ENCODE measurements around the gene ARHGAP4.
A peak's percentile ranks its signal among the peaks of the same experiment; 100 is the strongest.

Gene ARHGAP4

DNA sequence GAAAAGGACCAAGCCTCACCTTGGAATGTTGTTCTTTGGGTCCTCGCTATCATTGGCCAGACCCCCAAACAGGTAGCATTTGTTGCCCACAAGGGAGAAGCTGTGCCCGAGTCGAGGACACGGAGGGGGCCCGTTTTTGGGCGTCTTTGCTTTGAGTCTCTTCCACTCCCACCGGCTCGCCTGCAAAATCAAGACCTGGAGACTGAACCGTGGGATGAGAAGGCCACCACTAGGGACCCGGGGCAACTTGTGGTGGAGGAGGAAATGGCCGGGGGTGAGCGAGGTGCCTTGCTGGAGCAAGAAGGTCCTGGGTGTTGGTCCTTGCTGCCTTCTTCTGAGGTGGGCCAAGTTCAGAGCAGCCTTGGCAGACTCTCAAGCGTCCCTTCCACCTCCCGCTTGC lies 38.0 kb upstream of the ARHGAP4 start:
- no peak for FAIRE-seq

DNA sequence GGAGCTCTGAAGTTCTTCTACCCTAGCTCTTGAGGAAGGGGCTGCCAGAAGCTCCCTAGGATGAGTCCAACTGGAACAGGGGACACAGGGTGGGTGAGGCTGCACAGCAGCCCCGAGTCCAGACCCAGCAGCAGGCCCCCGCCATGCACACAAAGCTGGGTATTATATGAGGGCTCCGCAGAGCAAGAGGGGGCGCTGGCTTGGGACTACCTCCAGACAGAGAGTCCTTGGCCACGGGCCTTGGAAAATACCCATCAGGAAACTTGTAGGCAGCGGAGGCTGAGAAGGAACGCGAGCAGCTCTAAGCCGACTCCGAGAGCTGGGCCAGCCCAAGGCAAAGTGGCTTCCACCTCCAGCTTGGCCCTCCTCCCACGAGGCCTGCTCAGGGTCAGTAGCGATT lies 37.5 kb upstream of the ARHGAP4 start:
- no peak for DNase-seq (ENCODE audit: insufficient read length, low spot score)
- FAIRE-seq = no peak

More for the DNA sequence above, 38.0 kb upstream of the ARHGAP4 start:
- DNase-seq (ENCODE audit: insufficient read length, low spot score) = no peak

DNA sequence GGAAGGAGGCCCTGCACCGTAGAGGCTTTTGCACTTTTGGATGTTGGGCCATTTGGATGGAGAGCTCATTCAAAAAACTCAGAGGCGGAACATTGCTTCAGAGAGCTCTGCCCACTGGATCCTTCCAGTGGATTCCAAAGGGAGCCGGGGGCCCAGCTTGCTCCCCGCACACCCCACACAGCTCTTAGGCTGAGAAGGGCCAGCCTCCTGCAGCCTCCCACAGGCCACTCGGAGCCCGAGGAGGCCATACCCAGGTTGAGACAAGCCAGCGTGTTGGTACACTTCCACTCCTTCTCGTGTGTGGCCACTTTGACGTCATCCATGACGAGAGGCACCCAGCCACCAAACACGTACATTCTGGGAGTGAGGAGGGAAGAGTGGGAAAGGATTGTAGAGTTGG lies 35.2 kb upstream of the ARHGAP4 start:
- no peak for FAIRE-seq
- DNase-seq (ENCODE audit: insufficient read length, low spot score) = no peak

DNA sequence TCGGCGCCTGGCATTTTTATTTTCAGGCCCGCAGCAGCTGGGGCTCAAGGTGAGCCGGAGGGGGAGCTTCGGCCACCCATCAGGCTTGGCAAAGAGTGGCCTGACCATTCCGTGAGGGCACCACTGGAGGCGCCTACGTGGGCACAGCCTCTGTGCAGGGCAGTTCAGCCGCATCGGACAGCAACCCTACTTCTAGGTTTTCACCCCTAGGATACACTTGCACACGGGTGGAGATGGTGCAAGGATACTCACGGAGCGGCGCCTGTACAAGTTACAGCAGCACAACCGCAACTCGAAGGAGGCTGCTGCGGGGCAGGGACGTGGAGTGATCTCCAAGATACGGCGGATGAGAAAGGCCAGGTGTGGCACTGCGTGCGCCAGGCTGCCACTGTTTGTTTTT lies 34.7 kb upstream of the ARHGAP4 start:
- no peak for DNase-seq (ENCODE audit: insufficient read length, low spot score)

DNA sequence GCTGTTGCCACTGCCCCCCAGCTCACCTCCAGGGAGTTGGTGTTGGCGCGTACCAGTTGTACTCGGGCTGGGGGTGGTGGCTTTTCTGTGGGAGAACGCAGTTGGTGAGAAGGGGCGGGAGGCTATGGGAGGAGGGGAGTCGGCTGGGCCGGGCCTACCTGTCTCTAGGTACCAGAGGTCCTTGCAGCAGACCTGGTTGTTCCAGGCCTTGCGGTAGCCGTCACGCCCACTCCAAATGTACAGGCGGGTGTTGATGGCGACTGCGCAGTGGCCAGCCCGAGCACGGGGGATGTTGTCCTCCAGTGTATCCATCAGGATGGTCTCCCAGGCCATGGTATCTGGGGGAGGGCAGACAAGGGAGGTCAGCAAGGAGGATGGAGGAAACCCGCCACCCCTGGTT lies 34.0 kb upstream of the ARHGAP4 start:
- FAIRE-seq (no peak), DNase-seq (ENCODE audit: insufficient read length, low spot score) (no peak)

More for the DNA sequence above, 34.7 kb upstream of the ARHGAP4 start:
- FAIRE-seq = no peak

DNA sequence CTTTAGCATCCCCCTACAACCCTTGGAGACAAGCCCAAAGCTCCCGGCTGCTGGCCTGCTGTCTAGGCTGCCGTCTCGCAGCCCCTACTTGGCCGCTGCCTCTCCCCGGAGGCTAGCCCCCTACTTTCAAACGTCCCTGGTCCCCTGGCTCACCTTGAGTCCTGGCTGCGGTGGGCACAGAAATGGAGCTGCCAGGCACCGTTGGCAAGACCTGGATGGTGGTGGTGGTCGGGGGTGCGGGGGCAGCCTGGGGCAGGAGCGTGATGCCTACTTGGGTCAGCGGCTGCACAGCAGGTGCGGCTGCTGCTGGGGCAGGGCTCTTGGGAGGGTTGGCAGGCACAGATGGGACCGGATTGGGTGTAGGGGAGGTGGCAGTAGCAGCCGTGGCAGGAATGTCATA lies 33.6 kb upstream of the ARHGAP4 start:
- FAIRE-seq (no peak), DNase-seq (ENCODE audit: insufficient read length, low spot score) (no peak)

DNA sequence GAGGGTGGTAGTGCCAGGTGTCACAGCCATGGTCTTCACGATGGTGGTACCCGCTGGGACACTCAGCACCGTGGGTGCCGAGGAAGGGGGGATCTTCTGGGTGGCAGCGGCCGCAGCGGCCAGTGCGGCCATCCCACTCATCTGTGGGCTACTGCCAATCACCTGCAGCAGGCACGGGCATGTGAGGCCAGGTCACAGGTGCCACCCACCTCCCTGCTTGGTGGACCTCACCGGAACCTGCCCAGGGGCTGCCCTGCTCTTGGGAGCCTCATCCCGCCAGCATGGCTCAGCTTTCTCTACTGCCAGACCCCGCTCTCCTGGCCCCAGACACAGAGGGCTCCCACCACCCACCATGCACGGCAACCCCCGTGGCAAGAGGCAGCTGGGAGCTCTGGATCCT lies 32.5 kb upstream of the ARHGAP4 start:
- no peak for DNase-seq (ENCODE audit: insufficient read length, low spot score)
- no peak for FAIRE-seq

DNA sequence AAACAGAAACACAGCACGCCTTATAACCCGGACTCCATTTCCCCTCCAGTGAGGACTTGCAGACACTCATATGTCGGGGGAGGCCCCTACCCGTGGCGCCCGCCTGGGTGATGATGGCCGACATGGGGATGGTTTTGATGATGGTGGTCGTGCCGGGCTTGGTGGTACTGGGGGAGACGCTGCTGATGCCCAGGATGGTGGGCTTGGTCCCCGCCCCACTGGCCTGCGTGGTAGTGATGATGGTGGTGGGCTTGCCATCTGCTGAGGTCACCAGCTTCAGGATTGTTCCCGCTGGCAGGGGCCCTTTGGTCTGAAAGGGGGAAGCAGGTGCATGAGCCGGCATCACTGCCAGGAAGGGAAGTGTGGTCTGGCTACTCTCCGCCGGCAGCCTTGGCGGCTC lies 31.2 kb upstream of the ARHGAP4 start:
- DNase-seq (ENCODE audit: insufficient read length, low spot score) (no peak), FAIRE-seq (no peak)

DNA sequence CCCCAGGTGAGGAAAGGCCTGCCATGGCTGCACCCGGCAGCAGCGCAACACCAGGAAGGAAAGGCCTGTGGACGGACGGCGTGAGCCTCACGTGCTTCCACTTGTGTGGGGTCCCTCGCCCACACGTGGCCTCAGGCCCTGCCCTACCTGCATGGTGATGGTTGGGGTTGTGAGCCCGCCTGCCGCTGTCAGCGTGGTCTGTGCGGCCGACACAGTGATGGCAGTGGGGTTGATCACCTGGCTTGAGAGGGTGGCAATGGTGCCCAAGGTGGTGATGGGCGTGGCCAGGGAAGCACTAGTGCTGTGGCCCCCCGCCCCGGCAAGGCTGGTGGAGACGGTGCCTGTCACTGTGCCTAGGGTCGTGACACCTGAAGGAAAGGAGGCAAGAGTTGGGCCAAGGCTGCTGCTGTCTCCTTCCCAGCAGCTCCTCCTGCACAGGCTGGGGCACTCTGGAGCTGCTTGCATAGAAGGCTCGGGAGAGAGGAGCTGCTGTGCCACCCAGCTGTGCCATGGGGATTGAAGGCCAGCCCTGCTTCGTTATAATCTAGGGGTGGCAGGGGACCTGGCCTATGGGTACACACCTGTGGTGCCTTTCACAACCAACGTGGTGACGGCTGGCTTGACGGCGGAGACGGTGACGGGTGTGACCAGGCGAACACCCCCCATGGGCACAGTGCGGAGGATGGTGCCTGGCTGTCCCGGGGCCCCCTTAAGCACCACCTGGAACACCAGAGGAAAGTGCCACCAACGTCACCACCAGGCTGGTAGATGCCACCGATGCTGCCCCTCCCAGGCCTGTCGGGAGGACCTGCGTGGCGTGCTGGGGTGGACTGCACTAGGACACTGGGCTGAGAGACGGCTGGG lies 30.2 kb upstream of the ARHGAP4 start:
- FAIRE-seq (no peak), DNase-seq (ENCODE audit: insufficient read length, low spot score) (no peak)

DNA sequence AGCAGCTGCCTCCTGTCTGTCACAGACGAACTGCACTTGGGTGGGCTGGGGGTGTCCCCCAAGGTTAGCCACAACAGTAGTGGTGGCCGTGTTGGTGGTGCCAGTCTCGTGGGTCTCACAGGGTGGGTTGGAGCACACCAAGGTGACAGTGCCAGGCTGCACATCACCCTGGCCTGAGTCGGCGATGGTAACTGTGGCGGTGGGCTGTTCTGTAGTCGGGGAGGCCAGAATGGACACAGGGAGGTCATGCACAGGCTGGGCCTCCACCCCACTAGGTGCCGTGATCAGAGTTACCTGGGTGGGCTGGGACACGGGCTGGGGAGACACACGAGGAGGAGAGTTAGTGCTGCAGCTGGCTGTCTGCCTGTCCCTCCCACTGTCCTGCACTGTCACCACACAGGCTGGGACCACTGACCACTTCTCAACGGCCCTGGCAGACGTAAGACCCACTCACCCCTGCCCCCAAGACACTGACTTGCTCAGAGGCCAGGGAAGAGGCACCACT lies 29.2 kb upstream of the ARHGAP4 start:
- no peak for FAIRE-seq
- no peak for DNase-seq (ENCODE audit: insufficient read length, low spot score)

DNA sequence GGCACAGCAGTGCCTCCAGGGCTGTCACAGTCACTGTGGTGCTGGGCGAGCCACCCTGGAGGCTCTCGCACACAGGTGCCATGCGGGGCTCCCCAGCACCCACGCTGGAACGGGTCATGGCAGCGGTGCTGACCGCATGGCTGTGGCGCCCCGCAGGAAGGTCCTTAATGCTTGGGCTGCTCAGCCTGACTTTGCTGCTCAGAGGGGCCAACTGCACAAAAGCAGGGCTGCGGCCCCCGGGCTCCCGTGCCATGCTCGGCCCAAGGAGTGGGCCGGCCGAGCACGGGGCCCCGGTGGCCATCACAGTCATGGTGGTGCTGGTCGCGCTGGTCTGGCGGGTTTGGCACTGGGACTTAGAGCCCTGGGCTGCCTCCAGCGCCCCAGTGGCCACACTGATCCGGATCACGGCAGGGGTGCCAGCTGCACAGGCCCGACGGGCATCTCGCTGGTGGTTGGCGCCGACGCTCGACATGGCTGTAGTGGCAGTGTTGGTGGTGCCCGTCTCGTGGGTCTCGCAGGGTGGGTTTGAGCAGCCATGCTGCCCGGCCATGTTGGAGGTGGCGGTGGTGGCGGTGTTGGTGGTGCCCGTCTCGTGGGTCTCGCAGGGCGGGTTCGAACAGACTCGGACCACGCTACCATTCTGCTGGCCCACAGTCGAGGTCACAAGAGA lies 28.6 kb upstream of the ARHGAP4 start:
- no peak for DNase-seq (ENCODE audit: insufficient read length, low spot score)
- no peak for FAIRE-seq

DNA sequence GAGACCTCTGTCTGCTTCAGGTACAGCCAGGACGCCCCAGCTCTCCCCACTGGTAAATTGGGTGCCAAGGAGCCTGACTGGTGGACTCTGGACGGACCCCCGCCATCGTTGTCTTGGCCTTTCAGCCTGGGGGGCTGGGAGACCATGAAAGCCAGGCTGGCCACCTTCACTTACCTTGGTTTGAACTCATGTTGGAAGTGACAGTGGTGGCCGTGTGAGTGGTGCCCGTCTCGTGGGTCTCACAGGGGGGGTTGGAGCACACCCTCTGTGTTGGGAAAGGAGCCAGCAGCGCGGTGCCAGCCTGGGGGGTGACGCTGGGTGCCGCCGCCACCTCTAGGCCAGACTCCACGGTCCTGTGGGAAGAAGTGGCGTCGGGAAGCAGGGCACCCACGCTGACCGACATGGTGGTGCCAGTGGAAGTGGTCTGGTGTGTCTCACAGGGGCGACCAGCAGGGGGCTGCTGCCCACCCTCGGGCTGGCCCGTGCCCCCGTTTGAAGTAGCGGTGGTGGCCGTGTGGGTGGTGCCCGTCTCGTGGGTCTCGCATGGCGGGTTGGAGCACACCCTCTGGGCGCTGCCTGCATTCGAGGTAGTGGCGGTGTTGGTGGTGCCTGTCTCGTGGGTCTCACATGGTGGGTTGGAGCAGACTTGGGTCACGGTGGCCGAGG lies 28.0 kb upstream of the ARHGAP4 start:
- DNase-seq (ENCODE audit: insufficient read length, low spot score) (no peak), FAIRE-seq (no peak)

DNA sequence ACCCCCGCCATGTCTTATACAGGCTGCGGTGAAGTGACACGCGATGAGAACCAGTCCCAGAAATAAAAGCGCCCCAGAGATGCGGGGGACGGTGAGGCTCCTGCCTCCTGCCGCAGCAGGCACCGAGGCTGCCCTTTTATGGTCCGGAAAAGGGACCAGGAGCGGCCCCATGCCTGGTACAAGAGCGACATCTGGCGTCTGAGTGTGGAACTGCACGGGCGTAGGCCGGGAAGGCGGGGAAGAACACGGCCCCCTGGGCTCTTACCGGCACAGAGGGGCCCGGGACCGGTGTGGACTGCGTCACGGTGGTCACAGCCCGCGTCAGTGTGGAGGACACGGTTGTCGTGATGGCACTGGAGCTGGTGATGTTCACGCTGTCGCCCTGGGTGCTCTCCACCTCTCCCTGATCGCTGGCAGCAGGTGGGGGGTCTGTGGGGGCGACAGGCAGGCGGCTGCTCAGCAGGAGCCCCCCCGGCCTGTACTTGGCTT lies 27.3 kb upstream of the ARHGAP4 start:
- peak; percentile 76 for FAIRE-seq

DNA sequence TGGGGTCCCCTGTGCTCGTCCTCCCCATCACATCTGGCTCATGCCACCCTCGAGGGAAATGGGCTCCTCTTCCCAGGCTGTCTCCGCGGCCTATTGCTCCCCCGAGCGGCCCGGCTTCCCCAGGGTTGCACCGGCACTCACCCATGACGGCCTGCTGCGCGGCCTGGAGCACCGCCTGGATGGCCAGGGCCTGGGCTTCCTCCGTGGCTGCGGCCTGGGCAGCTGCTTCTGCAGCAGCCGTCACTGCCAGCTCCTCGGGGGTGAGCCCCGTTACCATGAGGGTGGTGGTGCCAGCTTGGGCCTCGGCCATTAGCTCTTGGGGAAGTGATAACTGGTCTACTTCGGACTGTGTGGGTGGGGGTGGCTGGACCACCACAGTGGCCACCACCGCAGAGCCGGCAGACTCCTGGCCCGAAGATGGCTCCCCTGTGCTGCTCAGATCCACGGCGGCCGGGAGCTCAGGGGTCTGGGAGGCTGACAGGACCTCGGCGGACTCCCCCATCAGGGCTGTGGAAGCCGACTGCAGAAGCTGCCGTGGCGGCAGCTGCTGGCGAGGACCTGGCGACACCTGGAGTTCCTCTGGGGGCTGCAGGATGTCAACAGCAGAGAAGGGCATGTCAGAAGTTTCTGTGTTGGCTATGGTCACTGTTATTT lies 26.4 kb upstream of the ARHGAP4 start:
- FAIRE-seq (no peak), DNase-seq (ENCODE audit: insufficient read length, low spot score) (no peak)

More for the DNA sequence above, 27.3 kb upstream of the ARHGAP4 start:
- DNase-seq (ENCODE audit: insufficient read length, low spot score) = peak; percentile 68

DNA sequence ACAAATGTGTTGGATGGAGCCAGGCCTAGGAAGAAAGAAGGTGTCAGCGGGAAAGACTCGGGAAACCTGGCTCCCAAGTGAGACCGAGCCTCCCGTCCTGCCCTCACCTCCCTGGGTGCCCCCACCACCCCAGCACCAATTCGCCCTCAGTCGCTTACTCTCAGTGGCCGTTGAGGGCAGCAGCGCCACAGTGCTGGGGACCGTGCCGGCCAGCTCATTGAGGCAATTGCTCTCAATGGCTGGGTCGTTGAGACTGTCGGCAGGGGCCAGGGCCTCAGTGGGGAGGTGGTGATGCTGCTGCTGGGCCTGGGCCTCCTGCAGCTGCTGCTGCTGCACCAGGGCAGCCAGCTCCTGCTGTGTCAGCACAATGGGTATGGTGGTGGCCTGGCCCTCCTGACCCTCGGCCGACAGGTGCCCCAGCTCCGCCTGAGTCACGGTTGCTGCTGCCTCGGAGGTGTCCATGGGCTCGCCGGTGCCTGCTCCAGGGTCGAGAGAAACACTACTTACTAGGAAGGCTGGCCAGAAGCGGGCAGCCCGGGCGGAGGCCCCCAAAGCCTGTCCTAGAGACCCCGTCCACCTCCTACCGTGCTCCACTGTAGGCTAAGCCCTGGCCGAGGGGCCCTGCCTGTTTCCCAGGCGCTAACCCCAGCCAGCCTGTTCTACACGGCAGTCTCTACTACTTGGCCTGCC lies 25.8 kb upstream of the ARHGAP4 start:
- no peak for FAIRE-seq

DNA sequence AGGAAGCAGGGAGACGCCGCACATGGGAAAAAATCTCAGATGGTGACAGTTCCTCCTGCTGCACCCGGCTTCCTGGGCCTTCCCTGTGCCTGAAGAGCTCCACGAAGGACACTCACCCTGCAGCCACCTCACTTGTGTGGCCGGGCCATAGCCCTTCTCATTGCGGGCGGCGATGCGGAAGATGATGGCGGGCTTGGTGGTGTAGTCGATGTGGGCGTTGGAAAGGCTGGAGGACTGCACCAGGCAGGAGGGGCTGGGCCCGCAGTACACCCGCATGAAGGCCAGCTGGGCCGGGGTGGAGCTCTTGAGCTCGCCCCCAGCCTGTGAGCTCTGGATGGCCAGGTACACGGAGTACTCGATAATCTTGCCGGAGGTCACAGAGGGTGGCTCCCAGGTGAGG lies 24.1 kb upstream of the ARHGAP4 start:
- DNase-seq (ENCODE audit: insufficient read length, low spot score) (no peak), FAIRE-seq (no peak)

More for the DNA sequence above, 25.8 kb upstream of the ARHGAP4 start:
- DNase-seq (ENCODE audit: insufficient read length, low spot score) = no peak

DNA sequence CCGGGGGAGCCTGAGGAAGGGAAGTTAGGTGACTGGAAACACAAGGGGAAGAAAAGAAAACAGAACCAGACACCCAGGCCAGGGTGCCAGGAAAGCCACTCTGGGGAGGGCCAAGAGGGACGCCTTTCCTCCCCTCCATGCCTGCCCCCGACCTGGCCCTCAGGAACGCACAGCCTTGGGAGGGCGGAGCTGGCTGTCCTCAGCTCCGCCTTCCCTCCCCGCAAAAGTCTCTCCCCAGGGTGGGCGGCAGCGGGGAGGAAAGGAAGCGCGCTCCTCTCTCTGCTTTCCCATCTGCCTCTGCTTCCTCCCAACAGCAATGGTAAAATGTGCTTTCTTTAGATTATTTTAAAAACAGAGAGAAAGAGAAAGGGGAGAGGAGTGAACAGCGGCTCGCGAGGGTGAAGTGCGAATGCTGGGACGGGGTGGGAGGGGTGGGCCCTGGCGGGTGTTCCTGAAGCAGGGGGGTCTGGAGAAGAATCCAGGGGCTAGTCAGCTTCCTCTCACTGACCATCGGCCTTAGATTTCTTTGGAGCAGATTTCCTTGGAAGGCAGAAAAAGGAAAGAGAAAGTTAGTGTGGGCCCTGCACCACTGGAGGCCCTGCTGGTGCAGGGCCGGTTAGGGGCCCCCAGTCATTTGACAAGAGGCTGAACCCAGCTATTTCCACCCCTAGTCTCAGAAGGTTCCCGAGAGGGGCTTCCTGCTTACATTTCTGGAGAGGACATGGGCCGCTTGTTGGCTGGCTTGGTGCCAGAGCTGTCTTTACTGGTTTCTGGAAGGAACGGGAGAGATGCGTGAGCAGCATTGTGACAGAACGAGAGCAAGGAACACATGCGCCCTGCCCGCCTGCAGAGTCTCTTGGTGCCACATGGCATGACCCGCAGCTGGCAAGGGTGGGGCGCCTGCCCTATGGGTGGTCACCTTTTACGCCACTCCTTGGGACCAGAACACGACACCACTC lies 23.1 kb upstream of the ARHGAP4 start:
- no peak for DNase-seq (ENCODE audit: insufficient read length, low spot score)
- no peak for FAIRE-seq

DNA sequence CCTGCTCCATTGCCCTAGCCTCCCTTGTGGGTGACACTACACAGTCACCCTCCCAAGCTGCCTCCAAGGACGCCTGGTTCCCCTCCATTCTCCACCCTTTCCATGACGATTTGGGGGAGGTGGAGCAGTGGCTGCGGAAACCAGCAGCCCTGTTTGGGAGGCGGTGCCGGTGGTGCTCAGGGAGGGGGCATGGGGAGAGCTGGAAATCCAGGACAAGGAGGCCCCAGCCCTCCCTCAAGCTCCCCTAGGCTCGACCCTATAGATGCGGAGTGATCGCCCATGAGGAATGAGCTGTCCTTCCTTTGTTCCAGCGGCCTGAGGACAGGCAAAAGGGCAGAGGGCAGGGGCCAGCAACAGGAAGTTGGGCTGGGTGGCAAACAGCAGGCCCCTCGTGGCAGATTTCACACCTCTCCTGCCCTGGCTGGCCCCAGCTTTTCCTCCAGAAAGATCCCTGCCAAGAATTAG lies 22.0 kb upstream of the ARHGAP4 start:
- FAIRE-seq = no peak

More for the DNA sequence above, 22.0 kb upstream of the ARHGAP4 start:
- DNase-seq (ENCODE audit: insufficient read length, low spot score) = no peak
